GM19468 (cell line): ENCODE measurements around the gene MST1.

Experiments used
- ATAC-seq: cut with Tn5 transposase; IDR thresholded peaks from one replicate; pipeline ENCODE4 v1.9.1; 2021; ENCODE audit warnings: mild to moderate bottlenecking, moderate library complexity, moderate number of reproducible peaks; ENCODE audit not compliant: unreplicated experiment; ENCODE audit errors: extremely low read depth

The MST1 gene

DNA sequence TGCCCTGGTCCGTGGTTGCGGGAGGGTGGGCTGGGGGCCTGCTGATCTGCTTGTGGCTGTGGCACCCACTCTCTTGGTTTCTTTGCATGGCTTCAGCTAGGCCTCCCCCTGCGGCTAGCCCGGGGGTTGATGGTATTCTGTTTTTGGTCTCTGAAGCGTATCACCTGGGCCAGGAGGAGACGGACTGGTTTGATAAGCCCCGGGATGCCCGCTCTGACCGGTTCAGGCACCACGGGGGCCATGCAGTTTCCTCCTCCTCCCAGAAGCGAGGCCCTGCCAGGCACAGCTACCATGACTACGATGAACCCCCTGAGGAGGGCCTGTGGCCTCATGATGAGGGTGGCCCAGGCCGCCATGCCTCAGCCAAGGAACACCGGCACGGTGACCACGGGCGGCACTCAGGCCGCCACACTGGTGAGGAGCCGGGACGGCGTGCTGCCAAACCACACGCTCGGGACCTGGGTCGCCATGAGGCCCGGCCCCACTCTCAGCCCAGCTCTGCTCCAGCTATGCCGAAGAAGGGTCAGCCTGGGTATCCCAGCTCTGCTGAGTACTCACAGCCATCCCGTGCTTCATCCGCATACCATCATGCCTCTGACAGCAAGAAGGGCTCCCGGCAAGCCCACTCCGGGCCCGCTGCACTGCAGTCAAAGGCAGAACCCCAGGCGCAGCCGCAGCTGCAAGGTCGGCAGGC, 26.4 kb downstream of the MST1 start:
- ATAC-seq, result no peak

DNA sequence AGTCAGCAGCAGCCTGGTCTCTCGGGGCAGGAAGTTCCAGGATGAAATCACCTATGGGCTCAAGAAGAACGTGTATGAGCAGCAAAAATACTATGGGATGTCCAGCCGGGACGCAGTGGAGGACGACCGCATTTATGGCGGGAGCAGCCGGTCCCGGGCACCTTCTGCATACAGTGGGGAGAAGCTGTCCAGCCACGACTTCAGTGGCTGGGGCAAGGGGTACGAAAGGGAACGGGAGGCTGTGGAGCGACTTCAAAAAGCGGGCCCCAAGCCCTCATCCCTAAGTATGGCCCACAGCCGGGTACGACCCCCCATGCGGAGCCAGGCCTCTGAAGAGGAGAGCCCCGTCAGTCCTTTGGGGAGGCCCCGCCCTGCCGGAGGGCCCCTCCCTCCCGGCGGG, 27.3 kb downstream of the MST1 start:
- no peak for ATAC-seq

DNA sequence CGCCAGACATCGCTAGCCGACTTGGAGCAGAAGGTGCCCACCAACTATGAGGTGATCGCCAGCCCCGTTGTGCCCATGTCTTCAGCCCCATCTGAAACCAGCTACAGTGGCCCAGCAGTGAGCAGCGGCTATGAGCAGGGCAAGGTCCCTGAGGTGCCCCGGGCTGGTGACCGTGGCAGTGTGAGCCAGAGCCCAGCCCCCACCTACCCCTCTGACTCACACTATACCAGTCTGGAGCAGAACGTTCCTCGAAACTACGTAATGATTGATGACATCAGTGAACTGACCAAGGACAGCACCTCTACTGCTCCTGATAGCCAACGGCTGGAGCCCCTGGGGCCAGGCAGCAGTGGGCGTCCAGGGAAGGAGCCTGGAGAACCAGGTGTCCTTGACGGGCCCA, 28.0 kb downstream of the MST1 start:
- no peak for ATAC-seq

DNA sequence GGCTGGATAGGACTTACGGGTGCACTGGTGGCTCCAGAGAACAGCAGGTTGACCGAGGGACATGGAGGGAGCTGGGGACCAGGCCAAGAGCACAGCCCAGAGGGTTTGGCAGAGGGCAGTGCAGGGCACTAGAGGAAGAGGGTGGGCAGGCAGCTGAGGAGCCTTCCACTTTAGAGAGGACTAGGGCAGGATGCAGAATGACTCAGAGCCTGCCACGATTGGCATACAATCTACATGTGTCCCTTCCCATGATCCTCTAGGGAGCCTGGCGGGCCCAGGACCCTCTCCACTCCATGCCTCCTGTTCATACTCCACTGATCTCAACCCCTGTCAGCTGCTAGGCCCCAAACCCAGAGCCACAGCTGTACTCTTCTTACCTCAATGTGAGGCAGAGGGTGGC, 29.5 kb downstream of the MST1 start:
- ATAC-seq, result no peak

DNA sequence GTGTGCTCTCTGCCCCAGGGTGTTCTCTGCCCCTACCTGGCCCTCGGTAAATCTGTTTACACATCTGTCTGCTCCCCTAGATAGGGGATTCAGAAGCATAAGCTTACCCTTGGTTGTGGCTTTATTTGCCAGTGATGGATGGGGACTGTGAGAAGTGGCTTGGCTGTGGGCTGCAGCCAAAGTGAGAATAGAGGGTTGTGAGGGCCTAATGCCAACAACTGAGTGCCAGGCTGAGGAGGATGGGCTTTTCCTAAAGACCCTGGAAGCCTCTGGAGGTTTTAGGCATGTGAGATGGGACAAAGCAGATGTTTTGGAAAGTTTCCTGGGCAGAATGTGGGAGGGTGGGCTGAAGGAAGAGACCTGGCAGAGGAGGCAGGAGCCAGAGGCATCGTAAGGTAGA, 30.6 kb downstream of the MST1 start:
- no peak for ATAC-seq

DNA sequence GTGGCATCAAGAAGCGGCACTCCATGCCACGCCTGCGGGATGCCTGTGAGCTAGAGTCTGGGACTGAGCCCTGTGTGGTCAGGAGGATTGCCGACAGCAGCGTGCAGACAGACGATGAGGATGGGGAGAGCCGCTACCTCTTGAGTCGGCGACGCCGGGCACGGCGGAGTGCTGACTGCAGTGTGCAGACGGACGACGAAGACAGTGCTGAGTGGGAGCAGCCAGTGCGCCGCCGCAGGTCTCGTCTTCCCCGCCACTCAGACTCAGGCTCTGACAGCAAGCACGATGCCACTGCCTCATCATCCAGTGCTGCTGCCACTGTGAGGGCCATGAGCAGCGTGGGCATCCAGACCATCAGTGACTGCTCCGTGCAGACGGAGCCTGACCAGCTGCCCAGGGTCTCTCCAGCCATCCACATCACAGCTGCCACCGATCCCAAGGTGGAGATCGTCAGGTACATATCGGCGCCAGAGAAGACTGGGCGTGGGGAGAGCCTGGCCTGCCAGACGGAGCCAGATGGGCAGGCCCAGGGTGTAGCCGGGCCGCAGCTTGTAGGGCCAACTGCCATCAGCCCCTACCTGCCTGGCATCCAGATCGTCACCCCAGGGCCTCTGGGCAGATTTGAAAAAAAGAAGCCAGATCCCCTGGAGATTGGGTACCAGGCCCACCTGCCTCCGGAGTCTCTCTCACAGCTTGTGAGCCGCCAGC, 31.9 kb downstream of the MST1 start:
- no peak for ATAC-seq

DNA sequence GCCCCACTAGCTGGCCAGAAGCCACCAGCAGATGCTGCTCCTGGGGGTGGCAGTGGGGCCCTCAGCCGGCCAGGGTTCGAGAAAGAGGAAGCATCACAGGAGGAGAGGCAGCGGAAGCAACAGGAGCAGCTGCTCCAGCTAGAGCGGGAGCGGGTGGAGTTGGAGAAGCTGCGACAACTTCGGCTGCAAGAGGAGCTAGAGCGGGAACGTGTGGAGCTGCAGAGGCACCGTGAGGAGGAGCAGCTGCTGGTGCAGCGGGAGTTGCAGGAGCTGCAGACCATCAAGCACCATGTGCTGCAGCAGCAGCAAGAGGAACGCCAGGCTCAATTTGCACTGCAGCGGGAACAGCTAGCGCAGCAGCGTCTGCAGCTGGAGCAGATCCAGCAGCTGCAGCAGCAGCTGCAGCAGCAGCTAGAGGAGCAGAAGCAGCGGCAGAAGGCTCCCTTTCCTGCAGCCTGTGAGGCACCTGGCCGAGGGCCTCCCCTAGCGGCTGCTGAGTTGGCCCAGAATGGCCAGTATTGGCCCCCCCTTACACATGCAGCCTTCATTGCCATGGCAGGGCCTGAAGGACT, 32.6 kb downstream of the MST1 start:
- ATAC-seq, result no peak

DNA sequence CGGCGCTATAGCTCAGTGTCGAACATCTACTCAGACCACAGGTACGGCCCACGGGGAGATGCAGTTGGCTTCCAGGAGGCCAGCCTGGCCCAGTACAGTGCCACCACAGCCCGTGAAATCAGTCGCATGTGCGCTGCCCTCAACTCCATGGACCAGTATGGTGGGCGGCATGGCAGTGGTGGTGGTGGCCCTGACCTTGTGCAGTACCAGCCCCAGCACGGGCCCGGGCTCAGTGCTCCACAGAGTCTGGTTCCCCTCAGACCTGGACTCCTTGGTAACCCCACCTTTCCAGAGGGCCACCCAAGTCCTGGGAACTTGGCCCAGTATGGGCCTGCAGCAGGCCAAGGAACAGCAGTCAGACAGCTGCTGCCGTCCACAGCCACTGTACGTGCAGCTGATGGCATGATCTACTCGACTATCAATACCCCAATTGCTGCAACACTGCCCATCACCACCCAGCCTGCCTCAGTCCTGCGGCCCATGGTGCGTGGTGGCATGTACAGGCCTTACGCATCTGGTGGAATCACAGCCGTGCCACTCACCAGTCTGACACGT, 33.5 kb downstream of the MST1 start:
- no peak for ATAC-seq

DNA sequence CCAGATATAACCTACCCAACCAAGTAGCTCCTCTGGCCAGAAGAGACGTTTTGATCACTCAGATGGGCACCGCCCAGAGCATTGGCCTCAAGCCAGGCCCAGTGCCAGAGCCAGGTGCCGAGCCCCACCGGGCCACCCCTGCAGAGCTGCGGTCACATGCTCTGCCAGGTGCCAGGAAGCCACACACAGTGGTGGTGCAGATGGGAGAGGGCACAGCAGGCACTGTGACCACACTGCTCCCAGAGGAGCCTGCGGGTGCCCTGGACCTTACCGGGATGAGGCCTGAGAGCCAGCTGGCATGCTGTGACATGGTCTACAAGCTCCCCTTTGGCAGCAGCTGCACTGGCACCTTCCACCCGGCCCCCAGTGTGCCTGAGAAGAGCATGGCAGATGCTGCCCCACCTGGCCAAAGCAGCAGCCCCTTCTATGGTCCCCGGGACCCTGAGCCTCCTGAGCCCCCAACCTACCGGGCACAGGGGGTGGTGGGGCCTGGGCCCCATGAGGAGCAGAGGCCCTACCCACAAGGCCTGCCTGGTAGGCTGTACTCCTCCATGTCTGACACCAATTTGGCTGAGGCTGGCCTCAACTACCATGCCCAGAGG, 34.2 kb downstream of the MST1 start:
- ATAC-seq, result no peak

DNA sequence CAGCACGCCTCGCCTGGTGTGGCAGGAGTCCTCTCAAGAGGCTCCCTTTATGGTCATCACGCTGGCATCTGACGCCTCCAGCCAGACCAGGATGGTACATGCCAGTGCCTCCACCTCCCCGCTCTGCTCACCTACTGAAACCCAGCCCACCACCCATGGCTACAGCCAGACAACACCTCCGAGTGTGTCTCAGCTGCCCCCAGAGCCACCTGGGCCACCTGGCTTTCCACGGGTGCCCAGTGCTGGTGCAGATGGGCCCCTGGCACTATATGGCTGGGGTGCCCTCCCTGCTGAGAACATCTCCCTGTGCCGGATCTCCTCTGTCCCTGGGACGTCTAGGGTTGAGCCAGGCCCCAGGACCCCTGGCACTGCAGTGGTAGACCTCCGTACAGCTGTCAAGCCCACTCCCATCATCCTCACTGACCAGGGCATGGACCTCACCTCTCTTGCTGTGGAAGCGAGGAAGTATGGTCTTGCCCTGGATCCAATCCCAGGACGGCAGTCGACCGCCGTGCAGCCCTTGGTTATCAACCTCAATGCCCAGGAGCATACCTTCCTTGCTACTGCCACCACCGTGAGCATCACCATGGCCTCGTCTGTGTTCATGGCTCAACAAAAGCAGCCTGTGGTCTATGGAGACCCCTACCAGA, 35.0 kb downstream of the MST1 start:
- no peak for ATAC-seq

DNA sequence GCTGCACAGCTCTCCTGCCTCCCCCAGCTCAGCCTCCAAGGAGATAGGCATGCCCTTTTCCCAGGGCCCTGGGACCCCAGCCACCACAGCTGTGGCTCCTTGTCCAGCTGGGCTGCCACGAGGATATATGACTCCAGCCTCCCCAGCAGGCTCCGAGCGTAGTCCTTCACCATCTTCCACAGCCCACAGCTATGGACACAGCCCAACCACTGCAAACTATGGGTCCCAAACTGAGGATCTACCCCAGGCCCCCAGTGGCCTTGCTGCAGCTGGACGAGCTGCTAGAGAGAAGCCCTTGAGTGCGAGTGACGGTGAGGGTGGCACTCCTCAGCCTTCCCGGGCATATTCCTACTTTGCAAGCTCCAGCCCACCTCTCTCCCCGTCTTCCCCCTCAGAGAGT, 35.7 kb downstream of the MST1 start:
- no peak for ATAC-seq

DNA sequence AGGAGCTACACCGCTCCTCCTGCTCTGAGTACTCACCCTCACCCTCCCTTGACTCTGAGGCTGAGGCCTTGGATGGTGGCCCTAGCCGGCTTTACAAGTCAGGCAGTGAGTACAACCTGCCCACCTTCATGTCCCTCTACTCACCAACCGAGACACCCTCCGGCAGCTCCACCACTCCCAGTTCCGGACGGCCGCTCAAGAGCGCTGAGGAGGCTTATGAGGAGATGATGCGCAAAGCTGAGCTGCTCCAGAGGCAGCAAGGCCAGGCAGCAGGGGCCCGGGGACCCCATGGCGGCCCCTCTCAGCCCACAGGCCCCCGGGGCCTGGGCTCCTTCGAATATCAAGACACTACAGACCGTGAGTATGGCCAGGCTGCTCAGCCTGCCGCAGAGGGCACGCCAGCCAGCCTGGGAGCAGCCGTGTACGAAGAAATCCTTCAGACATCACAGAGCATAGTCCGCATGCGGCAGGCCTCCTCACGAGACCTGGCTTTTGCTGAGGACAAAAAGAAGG, 36.3 kb downstream of the MST1 start:
- ATAC-seq, result no peak

DNA sequence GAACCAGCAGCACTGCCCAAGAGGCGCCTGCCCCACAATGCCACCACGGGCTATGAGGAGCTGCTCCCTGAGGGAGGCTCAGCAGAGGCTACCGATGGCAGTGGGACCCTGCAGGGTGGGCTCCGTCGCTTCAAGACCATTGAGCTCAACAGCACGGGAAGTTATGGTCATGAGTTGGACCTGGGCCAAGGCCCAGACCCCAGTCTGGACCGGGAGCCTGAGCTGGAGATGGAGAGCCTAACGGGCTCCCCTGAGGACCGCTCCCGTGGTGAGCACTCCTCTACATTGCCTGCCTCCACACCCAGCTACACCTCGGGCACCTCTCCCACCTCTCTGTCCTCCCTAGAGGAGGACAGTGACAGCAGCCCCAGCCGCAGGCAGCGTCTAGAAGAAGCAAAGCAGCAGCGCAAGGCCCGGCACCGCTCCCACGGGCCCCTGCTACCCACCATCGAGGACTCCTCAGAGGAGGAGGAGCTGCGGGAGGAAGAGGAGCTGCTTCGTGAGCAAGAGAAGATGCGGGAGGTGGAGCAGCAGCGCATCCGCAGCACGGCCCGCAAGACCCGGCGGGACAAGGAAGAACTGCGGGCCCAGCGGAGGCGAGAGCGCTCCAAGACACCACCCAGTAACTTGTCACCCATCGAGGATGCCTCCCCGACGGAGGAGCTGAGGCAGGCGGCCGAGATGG, 36.9 kb downstream of the MST1 start:
- ATAC-seq, result no peak

DNA sequence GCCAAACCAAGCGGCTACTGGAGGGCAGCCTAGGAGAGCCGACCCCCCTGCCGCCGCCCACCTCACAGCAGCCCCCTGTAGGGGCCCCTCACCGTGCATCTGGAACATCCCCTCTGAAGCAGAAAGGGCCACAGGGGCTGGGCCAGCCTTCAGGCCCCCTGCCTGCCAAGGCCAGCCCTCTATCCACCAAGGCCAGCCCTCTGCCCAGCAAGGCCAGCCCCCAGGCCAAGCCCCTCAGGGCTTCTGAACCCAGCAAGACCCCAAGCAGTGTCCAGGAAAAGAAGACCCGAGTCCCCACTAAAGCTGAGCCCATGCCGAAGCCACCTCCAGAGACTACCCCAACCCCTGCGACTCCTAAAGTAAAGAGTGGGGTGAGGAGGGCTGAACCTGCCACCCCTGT, 38.6 kb downstream of the MST1 start:
- ATAC-seq, result no peak

DNA sequence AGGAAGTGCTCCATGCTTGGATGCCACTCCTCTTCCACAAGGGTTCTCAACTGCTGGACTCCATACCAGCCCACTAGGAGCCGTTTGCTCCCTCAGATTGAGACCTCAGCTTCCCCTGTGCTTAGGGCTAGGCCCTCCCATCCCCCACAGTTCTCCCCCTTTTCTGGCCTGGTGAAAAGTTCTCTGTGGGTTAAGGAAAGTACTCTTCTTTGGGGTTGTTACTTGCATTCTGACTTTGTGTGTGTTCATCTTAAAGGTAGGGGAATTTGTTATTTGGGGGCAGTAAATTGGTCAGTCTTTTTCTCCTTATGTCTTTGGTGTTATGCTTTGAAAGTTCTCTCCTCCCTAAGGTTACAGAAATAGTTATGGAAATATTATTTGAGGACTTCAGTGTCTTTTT, 39.1 kb downstream of the MST1 start:
- ATAC-seq, result no peak

DNA sequence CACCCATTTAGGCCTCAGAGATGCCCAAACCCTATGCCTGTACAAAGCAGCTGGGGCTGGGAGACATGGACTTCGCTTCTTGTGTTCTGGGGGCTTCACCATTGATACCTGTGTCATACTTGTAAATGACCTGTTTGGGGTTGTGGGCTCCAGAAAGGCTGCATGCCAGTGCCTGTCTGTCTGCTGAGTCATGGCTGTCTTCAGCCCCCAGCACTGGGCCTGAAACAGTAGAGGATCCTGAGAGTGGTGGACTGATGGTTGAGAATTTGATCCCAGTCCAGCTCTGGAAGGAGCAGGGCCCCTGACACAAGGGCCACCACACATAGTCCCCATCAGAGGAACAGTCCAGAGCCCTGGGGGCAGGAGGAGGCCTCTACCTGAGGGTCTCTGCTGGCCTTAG, 39.7 kb downstream of the MST1 start:
- no peak for ATAC-seq

DNA sequence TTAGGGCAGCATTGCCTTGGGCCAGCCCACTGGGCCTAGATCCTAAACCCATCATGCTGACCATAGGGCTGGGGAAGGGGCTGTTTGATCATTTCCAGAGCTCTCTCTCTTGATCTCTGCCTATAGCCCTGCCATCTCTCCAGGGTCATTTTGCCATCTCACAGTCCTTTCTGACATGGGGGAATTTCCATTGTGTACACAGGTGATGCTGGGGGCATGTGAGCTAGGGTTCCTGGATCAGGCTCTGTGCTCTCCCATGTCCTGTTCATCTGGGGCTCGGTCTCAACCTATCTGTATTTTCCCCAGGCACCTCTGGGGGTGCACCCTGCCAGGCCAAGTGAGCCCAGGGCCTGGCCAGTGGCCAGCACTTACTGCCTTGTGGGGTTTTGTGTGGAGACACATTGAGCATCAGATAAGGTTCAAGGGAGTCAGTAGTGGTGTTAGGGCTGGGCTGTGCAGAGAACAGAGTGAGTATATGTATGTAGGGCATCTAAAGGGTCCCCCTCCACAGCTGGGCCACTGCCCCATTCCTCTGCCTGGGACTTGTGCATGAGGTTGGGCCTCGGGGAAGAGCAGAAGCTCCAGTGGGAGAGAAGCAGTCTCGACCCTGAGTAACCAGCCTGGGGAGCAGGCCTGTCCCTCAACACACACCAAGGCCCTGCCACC, 40.8 kb downstream of the MST1 start:
- ATAC-seq, result no peak

DNA sequence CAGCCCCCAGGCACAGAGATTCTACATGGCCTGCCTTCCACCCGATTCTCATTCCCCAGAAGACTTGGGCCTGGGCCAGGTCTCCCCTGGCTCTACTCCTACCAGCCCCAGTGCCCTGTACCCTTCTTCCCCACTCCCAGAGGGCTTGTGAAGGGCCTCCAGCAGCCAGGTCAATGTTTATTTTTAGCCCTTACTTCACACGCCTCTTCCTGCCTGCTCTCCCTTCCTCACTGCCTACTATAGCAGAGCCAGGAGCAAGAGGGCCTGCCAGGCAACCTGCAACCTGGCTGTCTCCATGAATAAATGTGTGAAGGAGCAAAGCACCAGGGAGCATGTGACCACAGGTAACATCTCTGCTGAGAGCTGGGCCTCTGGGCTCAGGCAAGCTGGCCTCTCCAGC, 41.5 kb downstream of the MST1 start:
- ATAC-seq, result no peak

DNA sequence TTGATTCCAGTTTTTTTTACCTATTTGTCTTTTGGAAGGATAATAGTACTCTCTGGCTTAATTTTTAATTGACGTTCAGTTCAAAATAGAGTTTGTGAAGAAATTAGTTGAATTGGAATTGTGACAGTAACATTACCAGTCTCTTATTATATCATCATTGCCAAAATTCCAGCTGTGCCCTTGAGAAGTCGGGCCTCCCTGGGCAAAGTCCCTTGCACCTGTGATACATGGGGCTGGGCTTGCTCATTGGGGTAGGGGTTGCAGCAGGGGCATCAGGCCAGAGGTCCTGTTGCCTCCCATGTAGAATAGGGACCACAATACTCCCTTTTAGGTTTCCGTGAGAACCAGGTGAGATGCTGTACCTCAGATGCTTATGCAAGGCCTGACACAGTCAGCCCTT, 43.0 kb downstream of the MST1 start:
- no peak for ATAC-seq
